NCI-H128 (cell line): ENCODE measurements around the gene TNK2.
"Not testable (repeated sequence)": the region's sequence is repeated elsewhere in the genome, so short reads cannot be mapped to it uniquely, and the experiment has no call there.

Experiments used
- DNase-seq: peaks from one replicate; lab custom pipeline; 2025; ENCODE audit not compliant: unreplicated experiment; lab: John Stamatoyannopoulos, UW

The TNK2 gene

GRCh38 chr3:195824425-195825190, 83.7 kb downstream of the TNK2 start:
- DNase-seq, result not testable (repeated sequence)

DNA sequence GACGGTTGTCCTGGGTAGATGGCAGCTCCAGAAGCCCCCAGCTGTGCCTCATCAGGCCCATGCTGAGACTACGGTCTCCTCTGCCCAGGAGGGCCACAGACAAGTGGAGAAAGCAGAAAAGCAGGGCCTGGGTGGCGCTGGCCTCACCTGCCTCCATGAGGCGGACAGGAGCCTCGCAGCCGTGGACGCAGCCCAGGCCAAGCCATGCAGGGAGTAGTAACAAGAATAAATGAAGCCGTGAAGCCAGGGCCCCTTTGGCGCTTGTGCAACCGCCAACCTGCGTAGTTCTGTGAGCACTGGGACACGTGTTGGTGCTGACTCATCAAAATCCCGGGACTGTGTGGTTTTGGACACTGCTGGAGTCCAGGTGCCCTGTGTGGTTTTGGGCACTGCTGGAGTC, 84.4 kb downstream of the TNK2 start:
- no peak for DNase-seq

DNA sequence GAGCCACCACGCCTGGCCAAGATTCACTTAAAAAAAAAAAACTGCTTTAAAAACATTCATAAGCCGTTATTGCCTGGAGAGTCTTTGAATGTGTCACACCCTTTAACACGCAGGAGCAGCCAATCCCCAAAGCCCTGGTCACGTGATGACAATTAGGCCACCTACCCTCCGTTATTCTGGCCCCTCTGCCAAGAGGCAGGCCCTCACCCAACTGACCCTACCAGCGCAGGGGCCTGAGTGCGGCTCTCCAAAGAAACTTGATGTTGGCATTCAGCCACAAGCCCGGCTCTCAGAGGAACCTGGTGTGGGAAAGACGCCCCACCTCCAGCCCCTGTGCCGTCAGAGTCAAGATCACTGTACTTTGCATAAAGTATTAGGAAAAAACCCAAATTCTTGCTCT, 85.1 kb downstream of the TNK2 start:
- no peak for DNase-seq

DNA sequence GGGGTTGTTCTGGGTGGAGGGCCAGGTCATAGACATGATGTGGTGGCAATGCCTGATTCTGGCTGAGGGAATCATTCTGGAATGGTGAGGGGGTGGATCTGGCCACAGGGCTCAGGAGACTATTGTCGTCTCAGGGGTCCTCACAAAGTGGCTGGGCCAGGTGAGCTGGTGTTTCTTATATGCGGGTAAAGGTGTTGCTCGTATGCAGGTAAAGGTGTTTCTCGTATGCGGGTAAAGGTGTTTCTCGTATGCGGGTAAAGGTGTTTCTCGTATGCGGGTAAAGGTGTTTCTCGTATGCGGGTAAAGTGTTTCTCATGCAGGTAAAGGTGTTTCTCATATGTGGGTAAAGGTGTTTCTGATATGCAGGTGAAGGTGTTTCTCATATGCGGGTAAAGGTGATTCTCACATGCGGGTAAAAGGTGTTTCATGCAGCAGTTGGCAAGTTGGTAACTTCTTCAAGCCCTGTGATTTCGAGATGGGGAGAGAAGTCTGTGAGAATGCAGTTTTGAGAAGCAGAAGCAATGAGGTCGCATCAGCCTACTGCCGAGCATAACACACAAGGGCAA, 86.1 kb downstream of the TNK2 start:
- no peak for DNase-seq

DNA sequence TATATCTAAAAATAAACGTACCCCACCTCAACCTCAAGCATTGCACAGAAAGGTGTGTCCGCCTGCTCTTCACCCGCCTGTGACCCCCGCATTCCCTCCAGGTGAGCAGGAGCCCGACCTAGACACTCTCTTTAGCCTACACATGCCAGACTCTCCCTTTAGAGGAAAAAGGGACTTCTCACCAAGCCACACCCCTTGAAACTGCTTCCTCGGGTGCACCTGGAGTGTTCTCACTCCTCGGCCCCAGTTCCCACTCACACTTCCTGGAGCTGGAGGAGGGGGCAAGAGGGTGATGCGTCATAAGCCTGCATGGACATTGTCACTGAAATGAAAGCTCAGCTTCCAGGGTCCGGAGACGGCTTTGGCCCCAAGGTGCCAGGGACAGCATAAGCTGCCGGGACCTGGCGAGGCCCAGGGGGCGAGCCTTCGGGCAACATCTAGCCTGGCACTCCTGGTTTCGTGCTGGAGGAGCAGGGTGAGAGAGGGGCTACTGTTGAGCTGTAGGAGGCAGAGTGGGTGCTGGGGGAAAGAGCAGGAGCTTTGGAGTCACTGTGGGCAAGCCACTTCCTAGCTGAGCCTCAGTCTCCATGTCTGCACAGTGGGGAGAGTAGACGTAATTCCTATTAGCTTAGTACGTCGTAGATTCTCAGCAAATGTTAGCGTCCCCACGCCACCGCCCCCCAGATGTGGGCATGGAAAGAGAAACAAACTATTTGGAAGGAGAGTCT, 86.8 kb downstream of the TNK2 start:
- DNase-seq, result no peak

DNA sequence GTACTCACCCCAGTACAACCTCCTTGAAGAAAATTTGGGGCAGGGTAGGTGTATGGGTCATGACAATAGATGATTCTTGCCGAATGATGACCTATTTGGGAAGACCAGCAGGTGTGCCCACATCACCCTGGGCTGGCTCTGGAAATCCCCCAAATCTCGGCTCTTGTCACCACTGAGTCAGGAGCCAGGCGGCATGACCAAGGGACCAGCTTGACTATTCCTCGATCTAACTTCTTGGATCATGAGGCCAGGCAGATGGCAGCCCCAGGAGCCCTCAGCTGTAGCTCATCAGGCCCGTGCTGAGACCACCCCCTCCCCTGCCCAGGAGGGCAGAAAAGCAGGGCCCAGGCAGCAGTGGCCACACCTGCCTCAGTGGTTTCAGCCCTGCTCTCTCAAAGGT, 87.5 kb downstream of the TNK2 start:
- no peak for DNase-seq

GRCh38 chr3:195820186-195820585, 88.2 kb downstream of the TNK2 start:
- DNase-seq, result no peak

DNA sequence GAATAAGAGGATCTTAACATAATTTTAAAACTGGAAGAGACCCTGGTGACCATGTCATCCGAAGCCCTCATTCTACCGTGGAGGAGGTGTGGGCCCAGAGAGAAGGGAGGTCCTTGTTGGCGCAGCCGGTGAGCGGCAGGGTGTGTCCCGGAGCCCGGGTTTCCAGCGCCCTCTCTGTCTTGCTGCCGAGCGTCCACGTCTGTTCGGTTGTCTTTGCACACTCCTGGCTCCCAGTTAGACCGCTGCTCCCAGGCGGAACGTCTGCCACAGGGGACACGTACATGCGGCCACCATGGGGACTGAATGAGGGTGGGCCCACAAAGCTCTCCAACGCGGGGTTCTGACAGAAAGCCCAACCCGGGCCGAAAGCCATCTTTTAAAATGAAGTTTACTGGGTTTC, 90.0 kb downstream of the TNK2 start:
- DNase-seq, result no peak

GRCh38 chr3:195817578-195818135, 90.7 kb downstream of the TNK2 start:
- no peak for DNase-seq

- DNase-seq, result not testable (repeated sequence)
Observed at GRCh38 chr3:195816276-195816913, 92.0 kb downstream of the TNK2 start.

- DNase-seq, result no peak
Observed at GRCh38 chr3:195815169-195815771, 93.1 kb downstream of the TNK2 start.

GRCh38 chr3:195813916-195814640, 94.3 kb downstream of the TNK2 start:
- DNase-seq, result no peak
